K562 (cell line): Measurements from ENCODE around the gene COL23A1.

ENCODE experiments used
- SIRT6 ChIP-seq: IDR thresholded peaks from one replicate; pipeline ENCODE4 v1.6.1; 2012; ENCODE audit warnings: low read depth, mild to moderate bottlenecking, control low read depth, inconsistent platforms, low read length, moderate library complexity
- TSC22D4 ChIP-seq: fragments of 450-650 bp; IDR thresholded peaks from 2 replicates; pipeline ENCODE4 v1.6.1; 2016; ENCODE audit warnings: missing genetic modification characterization, missing biosample characterization, control low read depth

- TF ChIP-seq SIRT6 (no peak), TSC22D4 (no peak)
Observed at GRCh38 chr5:178426326-178427130, 163.7 kb downstream of the COL23A1 start.
